WI38 (cell line): ENCODE measurements around the gene MAPK1IP1L.

Source experiments
- H3K4me3 ChIP-seq: 2 replicates; pipeline ENCODE4 v1.5.1; 2011; ENCODE audit warnings: low read depth, mild to moderate bottlenecking, control low read depth, low read length
- CTCF ChIP-seq: IDR thresholded peaks from 2 replicates; pipeline ENCODE4 v1.5.1; 2012; ENCODE audit warnings: low read depth, mild to moderate bottlenecking, control low read depth, low read length

The MAPK1IP1L gene

DNA sequence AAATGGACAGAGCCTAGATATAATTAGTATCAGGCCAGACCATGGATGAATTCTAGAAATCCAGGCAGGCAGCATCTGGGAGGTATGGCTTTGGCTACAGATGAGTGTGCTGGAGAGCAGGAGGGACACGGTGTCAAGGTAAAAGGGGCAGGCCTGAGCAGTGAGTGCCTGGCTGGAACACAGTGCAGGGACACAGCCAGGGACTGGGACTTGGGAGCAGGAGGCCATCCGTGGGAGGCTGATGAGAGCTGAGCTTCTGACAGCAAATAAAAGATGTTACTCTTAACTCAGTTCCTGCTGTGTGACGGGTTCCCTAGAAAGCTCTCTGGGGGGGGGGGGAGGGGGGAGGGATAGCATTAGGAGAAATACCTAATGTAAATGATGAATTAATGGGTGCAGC is 64.0 kb downstream of the MAPK1IP1L start:
- no peak overlapping the region for H3K4me3 ChIP-seq
- no peak for TF ChIP-seq CTCF

- TF ChIP-seq CTCF = no peak
- no peak overlapping the region for H3K4me3 ChIP-seq
These were observed 64.4 kb downstream of the MAPK1IP1L start for GRCh38 chr14:55115861-55116245.

DNA sequence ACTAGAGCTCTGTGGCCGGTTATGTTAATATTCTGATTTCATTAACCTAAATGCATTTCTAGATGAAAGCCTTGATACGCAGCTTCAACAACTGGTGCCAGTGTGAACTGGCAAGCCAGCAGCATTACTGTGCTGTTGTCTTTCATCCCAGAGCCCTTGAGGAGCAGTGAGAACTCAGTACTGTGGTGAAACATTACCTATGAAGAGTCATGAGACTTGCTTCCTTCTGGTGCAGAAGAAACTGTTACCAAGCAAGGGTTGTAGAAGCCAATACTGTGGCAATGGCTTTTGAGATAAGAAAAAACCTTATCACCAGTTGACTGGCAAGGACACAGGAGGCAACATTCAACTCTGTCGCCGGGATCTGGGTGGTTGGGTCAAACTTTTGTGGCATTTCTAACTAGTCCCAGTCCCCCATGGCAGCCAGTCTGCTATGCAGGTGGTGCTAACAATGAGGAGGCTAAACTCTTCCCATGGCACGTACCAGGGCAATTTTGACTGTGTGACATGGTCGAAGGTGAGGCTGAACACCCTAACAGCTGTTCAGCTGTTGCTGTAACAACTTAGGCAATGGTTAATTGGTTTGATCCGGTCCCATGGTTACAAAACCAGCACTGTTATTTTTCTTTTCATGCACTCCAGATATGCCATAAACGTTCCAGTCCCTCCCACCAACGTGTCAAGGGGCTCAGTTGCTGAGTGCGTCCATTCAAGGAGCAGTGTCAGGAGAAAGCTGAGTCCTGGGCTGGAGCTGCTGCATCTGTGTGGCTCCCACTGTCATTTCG is 65.0 kb downstream of the MAPK1IP1L start:
- H3K4me3 ChIP-seq = no peak overlapping the region
- no peak for TF ChIP-seq CTCF

GRCh38 chr14:55117803-55118441 is 66.5 kb downstream of the MAPK1IP1L start:
- TF ChIP-seq CTCF = no peak
- no peak overlapping the region for H3K4me3 ChIP-seq

GRCh38 chr14:55118761-55119160 is 67.3 kb downstream of the MAPK1IP1L start:
- no peak overlapping the region for H3K4me3 ChIP-seq
- TF ChIP-seq CTCF = no peak
